SK-N-SH (cell line): ENCODE data around the gene SPOCK1. TPM values are rescaled to one million over a fixed set of nuclear protein-coding genes. Genes with fewer than 3 reads are reported as not detected.

Experiments
- CTCF ChIA-PET: fragments of 300-600, 350-600 bp; formaldehyde crosslinking; extraction: SDS; loops from one replicate; lab custom pipeline; 2021; lab: Yijun Ruan, JAX
- POLR2A ChIA-PET: fragments of 350-600 bp; sonication (Branson Sonifier 250); formaldehyde crosslinking; extraction: SDS; loops from one replicate; lab custom pipeline; 2020; ENCODE audit warnings: antibody characterized with exemption, inconsistent platforms; lab: Yijun Ruan, JAX
- DNase-seq: peaks from one replicate; pipeline ENCODE4 v3.0.0; 2012
- H2AFZ ChIP-seq: fragments of 200-600 bp; sonication (generic); 2 replicates; pipeline ENCODE4 v1.8.1; 2016; ENCODE audit warnings: antibody characterized with exemption, mild to moderate bottlenecking, low read depth
- H3F3A ChIP-seq: fragments of 200-600 bp; sonication (generic); replicated peaks from 2 replicates; pipeline ENCODE3; 2016; ENCODE audit warnings: antibody characterized with exemption, mild to moderate bottlenecking; ENCODE audit not compliant: insufficient read depth
- H3K27ac ChIP-seq, 2 experiments: fragments of 200-500 bp in 1 of 2; fragments of 200-600 bp in 1 of 2; sonication (Bioruptor generic) in 1 of 2; sonication (generic), shearing (Covaris generic) in 1 of 2; 2 replicates each; pipeline versions ENCODE4 v1.5.1 to v1.6.1; 2014 to 2016; ENCODE audit warnings: low read depth in 2 of 2, inconsistent platforms in 1 of 2, low read length in 1 of 2, mild to moderate bottlenecking in 1 of 2, mixed read lengths in 1 of 2
- H3K27me3 ChIP-seq: fragments of 200-600 bp; sonication (generic), shearing (Covaris generic); 2 replicates; pipeline ENCODE4 v1.6.1; 2016; ENCODE audit warnings: mixed run types; ENCODE audit not compliant: insufficient read depth
- H3K36me3 ChIP-seq, 2 experiments: fragments of 200-500 bp in 1 of 2; fragments of 200-600 bp in 1 of 2; sonication (Bioruptor generic) in 1 of 2; sonication (generic) in 1 of 2; replicated peaks in 1 of 2; 2 replicates each; pipeline versions ENCODE3 to v1.5.1; 2014 to 2016; ENCODE audit warnings: low read length in 1 of 2, mild to moderate bottlenecking in 1 of 2; ENCODE audit not compliant: insufficient read depth in 2 of 2, control insufficient read depth in 1 of 2
- H3K4me1 ChIP-seq, 2 experiments: fragments of 200-500 bp in 1 of 2; fragments of 200-600 bp in 1 of 2; sonication (Bioruptor generic) in 1 of 2; sonication (generic), shearing (Covaris generic) in 1 of 2; 2 replicates each; pipeline versions ENCODE4 v1.5.1 to v1.6.1; 2014 to 2016; ENCODE audit warnings: low read depth in 1 of 2, low read length in 1 of 2, mixed run types in 1 of 2; ENCODE audit not compliant: insufficient read depth in 2 of 2, control insufficient read depth in 1 of 2
- H3K4me2 ChIP-seq: fragments of 200-600 bp; sonication (generic), shearing (Covaris generic); 2 replicates; pipeline ENCODE4 v1.6.1; 2017; ENCODE audit warnings: mixed run types
- H3K4me3 ChIP-seq, 2 experiments: fragments of 200-500 bp in 1 of 2; fragments of 200-600 bp in 1 of 2; sonication (Bioruptor generic) in 1 of 2; sonication (generic), shearing (Covaris generic) in 1 of 2; 2 replicates each; pipeline versions ENCODE4 v1.5.1 to v1.8.1; 2014 to 2016; ENCODE audit warnings: low read depth in 2 of 2, inconsistent platforms in 1 of 2, low read length in 1 of 2, mild to moderate bottlenecking in 1 of 2, mixed read lengths in 1 of 2, moderate library complexity in 1 of 2
- H3K79me2 ChIP-seq: fragments of 200-600 bp; sonication (generic); 2 replicates; pipeline ENCODE4 v1.8.1; 2017; ENCODE audit warnings: mild to moderate bottlenecking; ENCODE audit not compliant: insufficient read depth
- H3K9ac ChIP-seq: fragments of 200-600 bp; sonication (generic); 2 replicates; pipeline ENCODE4 v1.6.1; 2017; ENCODE audit warnings: mixed run types
- H3K9me2 ChIP-seq: fragments of 200-600 bp; sonication (generic); 2 replicates; pipeline ENCODE4 v1.6.1; 2017; ENCODE audit warnings: mixed run types
- H3K9me3 ChIP-seq: fragments of 200-600 bp; sonication (generic); 2 replicates; pipeline ENCODE4 v1.6.1; 2017; ENCODE audit warnings: mixed run types, mild to moderate bottlenecking, moderate library complexity
- H4K20me1 ChIP-seq: fragments of 200-600 bp; sonication (generic); 2 replicates; pipeline ENCODE4 v1.6.1; 2017; ENCODE audit warnings: mild to moderate bottlenecking, mixed run types; ENCODE audit not compliant: insufficient read depth
- ELF1 ChIP-seq: IDR thresholded peaks from 2 replicates; pipeline ENCODE4 v1.4.0; 2012
- EP300 ChIP-seq, 2 experiments: IDR thresholded peaks; 2 replicates each; pipeline versions ENCODE4 v1.4.0 to v1.6.1; 2012; ENCODE audit warnings: borderline replicate concordance in 1 of 2, low read depth in 1 of 2, low read length in 1 of 2
- EZH2phosphoT487 ChIP-seq: fragments of 200-600 bp; sonication (generic); IDR thresholded peaks from 2 replicates; pipeline ENCODE4 v1.6.1; 2017; ENCODE audit warnings: low read depth, mixed run types, mild to moderate bottlenecking, antibody characterized with exemption, moderate library complexity, borderline replicate concordance
- FOSL2 ChIP-seq: IDR thresholded peaks from 2 replicates; pipeline ENCODE4 v1.4.0; 2012; ENCODE audit warnings: low read depth, mild to moderate bottlenecking, moderate library complexity, borderline replicate concordance
- FOXM1 ChIP-seq: IDR thresholded peaks from 2 replicates; pipeline ENCODE4 v1.4.0; 2012; ENCODE audit warnings: low read depth, mild to moderate bottlenecking
- GATA2 ChIP-seq: sonication (generic); formaldehyde crosslinking; IDR thresholded peaks from 2 replicates; pipeline ENCODE4 v1.5.0; 2020; ENCODE audit warnings: mild to moderate bottlenecking, missing genetic modification reagents
- JUND ChIP-seq: IDR thresholded peaks from 2 replicates; pipeline ENCODE4 v1.4.0; 2012
- NFIC ChIP-seq: IDR thresholded peaks from 2 replicates; pipeline ENCODE4 v1.4.0; 2012; ENCODE audit warnings: borderline replicate concordance
- NRF1 ChIP-seq: IDR thresholded peaks from 2 replicates; pipeline ENCODE4 v1.6.1; 2012; ENCODE audit warnings: low read depth, mild to moderate bottlenecking, low read length
- POLR2AphosphoS5 ChIP-seq: IDR thresholded peaks from 2 replicates; pipeline ENCODE4 v1.6.1; 2012; ENCODE audit warnings: low read depth, low read length
- RAD21 ChIP-seq: IDR thresholded peaks from 2 replicates; pipeline ENCODE4 v1.6.1; 2012; ENCODE audit warnings: mild to moderate bottlenecking, low read length
- RCOR1 ChIP-seq: fragments of 150-350 bp; IDR thresholded peaks from 2 replicates; pipeline ENCODE4 v1.6.1; 2017; ENCODE audit warnings: antibody characterized with exemption, low read length
- REST ChIP-seq: IDR thresholded peaks from 2 replicates; pipeline ENCODE4 v1.6.1; 2012; ENCODE audit warnings: mild to moderate bottlenecking, low read depth, low read length, moderate library complexity
- TCF12 ChIP-seq: IDR thresholded peaks from 2 replicates; pipeline ENCODE4 v1.4.0; 2012
- USF1 ChIP-seq: IDR thresholded peaks from 2 replicates; pipeline ENCODE4 v1.4.0; 2012; ENCODE audit warnings: low read depth, borderline replicate concordance
- WGBS: methylation state at CpG from one replicate; pipeline ENCODE4 v1.1.6; 2017; ENCODE audit warnings: low lambda C conversion rate; 5-methylcytosine and 5-hydroxymethylcytosine counted together
- polyA plus RNA-seq, 3 experiments: library from polyadenylated mRNA; depleted of rRNA; stranded (reverse); fragments of >200 nt; gene quantifications; 2 replicates each; pipeline ENCODE4 v1.2.3, GENCODE V29; 2012
- TF ChIP-seq, protein P1 (sequence below): fragments of 150-350 bp; IDR thresholded peaks from 2 replicates; pipeline ENCODE4 v1.6.1; 2017; ENCODE audit warnings: antibody characterized with exemption, low read length, low read depth, borderline replicate concordance
- TF ChIP-seq, protein P2 (sequence below): fragments of 200-600 bp; sonication (generic); IDR thresholded peaks from 2 replicates; pipeline ENCODE4 v1.6.1; 2017; ENCODE audit warnings: antibody characterized with exemption, mild to moderate bottlenecking, moderate library complexity

The SPOCK1 gene
- polyA plus RNA-seq, 1 of the 3 experiments (the other 2 are of a cell fraction) = 11.3 TPM

GRCh38 chr5:137055271-137055872, 443.8 kb downstream of the SPOCK1 start:
- CTCF ChIA-PET = no interaction called here
- 42% methylated on average over 2 of the region's 2 CpGs for WGBS
- POLR2A ChIA-PET = no interaction called here
- Histone ChIP-seq H3K9ac (no peak overlapping the region), H2AFZ (no peak overlapping the region), H3K27ac (no peak overlapping the region), H4K20me1 (no peaks in the 10 kb centered on the region), H3K9me2 (no peaks in the 10 kb centered on the region), H3K9me3 (no peaks in the 10 kb centered on the region), H3F3A (no peaks in the 10 kb centered on the region), H3K36me3 (no peaks in the 10 kb centered on the region), H3K79me2 (no peaks in the 10 kb centered on the region), H3K27me3 (no peaks in the 10 kb centered on the region), H3K4me2 (no peak overlapping the region), H3K4me1 (peaks cover 0 to 10% of the 10 kb centered on the region in 2 experiments; a peak in 1 of 4 replicates), H3K4me3 (no peak overlapping the region)
- DNase-seq = no peak
- TF ChIP-seq NRF1 (no peak), FOSL2 (no peak), POLR2AphosphoS5 (no peak), REST (no peak), USF1 (no peak), EP300 (IDR thresholded peaks at IDR 0.05; ENCODE audit: borderline replicate concordance in 1 of 2, low read depth in 1 of 2, low read length in 1 of 2) (no peak)

DNA sequence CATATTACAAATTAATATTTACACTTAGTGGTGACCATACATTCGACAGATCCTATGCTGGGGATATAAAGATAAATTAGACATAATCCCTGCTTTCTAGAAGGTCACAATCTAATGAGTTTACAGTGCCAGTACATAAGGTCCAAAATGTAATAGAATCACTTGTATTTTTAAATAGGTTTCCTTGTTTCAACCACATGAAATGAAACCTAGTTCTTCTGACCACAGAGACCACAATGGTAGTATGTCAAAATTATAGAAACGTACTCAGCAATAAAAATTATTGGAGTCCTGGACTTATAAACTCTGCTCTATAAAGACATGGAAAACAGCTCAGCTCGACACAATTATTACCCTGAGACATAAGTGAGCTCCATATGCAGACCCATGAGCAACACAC, 444.3 kb downstream of the SPOCK1 start:
- 25% methylated on average over 3 of the region's 3 CpGs for WGBS
- Histone ChIP-seq H3F3A (no peaks in the 10 kb centered on the region), H3K27me3 (no peaks in the 10 kb centered on the region)
- TF ChIP-seq GATA2 (CRISPR knock-in tag) (no peak), ELF1 (no peak), FOSL2 (no peak), EP300 (IDR thresholded peaks at IDR 0.05; ENCODE audit: borderline replicate concordance in 1 of 2, low read depth in 1 of 2, low read length in 1 of 2) (no peak), USF1 (no peak), RAD21 (no peak), FOXM1 (no peak), RCOR1 (no peak), NRF1 (no peak), NFIC (no peak), TCF12 (no peak), JUND (no peak), EZH2phosphoT487 (no peak)
- TF ChIP-seq, protein P1, sequence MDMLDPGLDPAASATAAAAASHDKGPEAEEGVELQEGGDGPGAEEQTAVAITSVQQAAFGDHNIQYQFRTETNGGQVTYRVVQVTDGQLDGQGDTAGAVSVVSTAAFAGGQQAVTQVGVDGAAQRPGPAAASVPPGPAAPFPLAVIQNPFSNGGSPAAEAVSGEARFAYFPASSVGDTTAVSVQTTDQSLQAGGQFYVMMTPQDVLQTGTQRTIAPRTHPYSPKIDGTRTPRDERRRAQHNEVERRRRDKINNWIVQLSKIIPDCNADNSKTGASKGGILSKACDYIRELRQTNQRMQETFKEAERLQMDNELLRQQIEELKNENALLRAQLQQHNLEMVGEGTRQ = no peak
- TF ChIP-seq, protein P2, sequence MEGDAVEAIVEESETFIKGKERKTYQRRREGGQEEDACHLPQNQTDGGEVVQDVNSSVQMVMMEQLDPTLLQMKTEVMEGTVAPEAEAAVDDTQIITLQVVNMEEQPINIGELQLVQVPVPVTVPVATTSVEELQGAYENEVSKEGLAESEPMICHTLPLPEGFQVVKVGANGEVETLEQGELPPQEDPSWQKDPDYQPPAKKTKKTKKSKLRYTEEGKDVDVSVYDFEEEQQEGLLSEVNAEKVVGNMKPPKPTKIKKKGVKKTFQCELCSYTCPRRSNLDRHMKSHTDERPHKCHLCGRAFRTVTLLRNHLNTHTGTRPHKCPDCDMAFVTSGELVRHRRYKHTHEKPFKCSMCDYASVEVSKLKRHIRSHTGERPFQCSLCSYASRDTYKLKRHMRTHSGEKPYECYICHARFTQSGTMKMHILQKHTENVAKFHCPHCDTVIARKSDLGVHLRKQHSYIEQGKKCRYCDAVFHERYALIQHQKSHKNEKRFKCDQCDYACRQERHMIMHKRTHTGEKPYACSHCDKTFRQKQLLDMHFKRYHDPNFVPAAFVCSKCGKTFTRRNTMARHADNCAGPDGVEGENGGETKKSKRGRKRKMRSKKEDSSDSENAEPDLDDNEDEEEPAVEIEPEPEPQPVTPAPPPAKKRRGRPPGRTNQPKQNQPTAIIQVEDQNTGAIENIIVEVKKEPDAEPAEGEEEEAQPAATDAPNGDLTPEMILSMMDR = no peak
- TF ChIP-seq, all 33 proteins: peak for 0
- Histone ChIP-seq H2AFZ (no peak overlapping the region), H3K4me2 (no peak overlapping the region), H3K27ac (no peak overlapping the region), H3K4me1 (peaks cover 0 to 10% of the 10 kb centered on the region in 2 experiments; a peak in 1 of 4 replicates), H3K9me3 (no peaks in the 10 kb centered on the region), H3K9ac (no peak overlapping the region), H3K9me2 (no peaks in the 10 kb centered on the region), H4K20me1 (no peaks in the 10 kb centered on the region), H3K4me3 (no peak overlapping the region), H3K79me2 (no peaks in the 10 kb centered on the region), H3K36me3 (no peaks in the 10 kb centered on the region)
- ChIA-PET POLR2A (no interaction called here), CTCF (no interaction called here)
- no peak for DNase-seq
